Cardiac septum (tissue), 1 donor: Measurements from ENCODE around the gene SHISA2. TPM values are rescaled to one million over a fixed set of nuclear protein-coding genes. Genes with fewer than 3 reads are reported as not detected.

Experiments
- DNase-seq: peaks from one replicate; pipeline ENCODE4 v3.0.0-alpha.2; 2020; ENCODE audit warnings: low spot score
- intact Hi-C: fragments of 100-400 bp; cut with DNase I; formaldehyde crosslinking; loops from one replicate; pipeline ENCODE4 v1.14.0; 2022
- total RNA-seq: library from RNA; stranded (reverse); fragmentation: NEBNext Ultra II Directional; extraction: Animal tissue kit (Norgen Biotek cat#: 25700); gene quantifications from one replicate; pipeline ENCODE4 v1.2.1, GENCODE V29; 2021
- donor health status: DM: no; HTN: no; CAD: no.

The SHISA2 gene
- total RNA-seq, 1 donor from 2014 or later = 0.89 TPM

- no peak for DNase-seq
- intact Hi-C loops = no loop called here
Measured at GRCh38 chr13:26020891-26021290, 30.9 kb downstream of the SHISA2 start.

GRCh38 chr13:26019881-26020870 is 31.6 kb downstream of the SHISA2 start:
- intact Hi-C loops = no loop called here
- DNase-seq = no peak

GRCh38 chr13:26019251-26019650 is 32.6 kb downstream of the SHISA2 start:
- no peak for DNase-seq
- intact Hi-C loops = no loop called here

GRCh38 chr13:26017932-26018665 is 33.7 kb downstream of the SHISA2 start:
- intact Hi-C loops = no loop called here
- no peak for DNase-seq

GRCh38 chr13:26017196-26017921 is 34.5 kb downstream of the SHISA2 start:
- DNase-seq = no peak
- intact Hi-C loops = no loop called here

GRCh38 chr13:26016189-26016588 is 35.6 kb downstream of the SHISA2 start:
- DNase-seq = no peak
- intact Hi-C loops = no loop called here

GRCh38 chr13:26015271-26016125 is 36.3 kb downstream of the SHISA2 start:
- intact Hi-C loops = no loop called here
- DNase-seq = no peak

GRCh38 chr13:26012995-26013394 is 38.8 kb downstream of the SHISA2 start:
- no peak for DNase-seq
- intact Hi-C loops = no loop called here

- intact Hi-C loops = no loop called here
- no peak for DNase-seq
Measured at GRCh38 chr13:26011996-26012821, 39.6 kb downstream of the SHISA2 start.

GRCh38 chr13:26011208-26011573 is 40.6 kb downstream of the SHISA2 start:
- no peak for DNase-seq
- intact Hi-C loops = no loop called here

- intact Hi-C loops = no loop called here
- no peak for DNase-seq
Measured at GRCh38 chr13:26010487-26011207, 41.2 kb downstream of the SHISA2 start.

GRCh38 chr13:26007261-26008125 is 44.3 kb downstream of the SHISA2 start:
- intact Hi-C loops = no loop called here
- DNase-seq = no peak

Other genes starting within 250 kb of the SHISA2 start
- gene RNF6, start 170.3 kb upstream of the SHISA2 start, total RNA-seq = 29.6 TPM
- 12.4 TPM for gene CDK8, start 202.1 kb upstream of the SHISA2 start, total RNA-seq